ENCODE measurements around the gene SMIM22. TPM values are rescaled to one million over a fixed set of nuclear protein-coding genes. Genes with fewer than 3 reads are reported as not detected.

Gene SMIM22
- total RNA-seq, 1 experiment from 2014 or later, result not detected

DNA sequence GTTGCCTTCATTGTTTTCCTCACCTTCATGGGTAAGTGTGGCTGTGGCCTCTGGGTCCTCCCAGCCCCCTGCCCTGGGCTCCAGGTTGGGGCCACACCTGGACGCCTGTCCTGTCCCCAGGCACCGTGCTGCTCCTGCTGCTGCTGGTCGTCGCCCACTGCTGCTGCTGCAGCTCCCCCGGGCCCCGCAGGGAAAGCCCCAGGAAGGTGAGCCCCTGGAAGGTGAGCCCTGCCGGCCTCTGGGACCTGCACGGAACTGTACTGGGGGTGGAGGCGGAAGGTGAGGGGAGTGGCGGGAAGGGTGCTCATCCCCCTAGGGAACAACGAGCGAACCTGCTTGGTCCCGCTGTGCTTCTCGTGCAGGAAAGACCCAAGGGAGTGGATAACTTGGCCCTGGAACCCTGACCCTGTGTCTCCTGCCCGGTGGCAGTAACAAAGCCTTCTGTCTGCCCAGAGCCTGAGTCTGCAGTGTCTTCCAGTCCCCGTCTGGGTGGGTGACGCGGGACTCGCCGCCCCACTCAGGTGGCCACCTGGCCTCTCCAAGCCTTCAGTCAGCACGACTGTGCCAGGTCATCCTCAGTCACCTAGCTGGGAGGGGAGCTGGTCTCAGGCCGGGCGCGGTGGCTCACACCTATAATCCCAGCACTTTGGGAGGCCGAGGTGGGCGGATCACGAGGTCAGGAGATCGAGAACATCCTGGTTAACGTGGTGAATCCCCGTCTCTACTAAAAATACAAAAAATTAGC, 831 bp downstream of the SMIM22 start:
- no peak for DNase-seq (ENCODE audit: low read depth)

DNA sequence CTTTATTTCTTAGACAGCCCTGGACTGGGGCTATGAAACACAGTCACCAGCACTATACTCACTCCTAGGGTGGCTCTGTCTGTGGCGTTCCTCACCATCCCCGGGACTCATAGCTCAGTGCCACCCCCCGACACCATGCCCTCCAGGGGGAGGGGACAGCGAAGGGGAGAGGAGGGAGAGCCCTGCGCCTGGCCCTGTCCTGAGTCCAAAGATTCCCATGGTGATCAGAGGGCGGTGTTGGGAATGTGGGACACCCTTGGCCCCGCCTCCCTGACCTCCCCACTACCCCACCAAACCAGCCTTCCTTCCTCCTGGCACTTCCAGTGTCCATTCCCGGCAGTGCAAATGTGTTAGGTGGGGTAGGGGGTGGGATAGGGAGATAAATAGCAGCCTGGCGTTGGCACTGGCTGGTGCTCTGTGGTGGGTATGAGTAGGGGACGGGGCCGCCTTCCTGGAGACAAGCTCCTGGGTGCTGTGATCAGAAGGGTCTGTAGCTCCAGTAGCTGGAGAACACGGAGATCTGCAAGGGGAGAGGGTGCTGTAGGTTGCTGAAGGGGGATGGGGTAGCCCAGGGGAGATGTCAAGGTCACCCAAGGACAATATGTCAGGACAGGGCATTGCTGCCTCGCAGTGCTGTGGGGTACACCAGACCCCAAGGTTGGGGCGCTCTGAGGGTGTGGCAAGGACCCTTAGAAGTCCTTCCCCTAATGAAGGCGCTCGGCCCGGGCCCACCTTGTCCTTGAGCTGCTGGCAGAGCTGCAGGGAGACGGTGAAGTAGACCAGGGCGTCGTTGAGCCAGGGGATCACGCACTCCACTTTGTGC, 2.0 kb downstream of the SMIM22 start:
- DNase-seq (ENCODE audit: low read depth), result no peak

DNA sequence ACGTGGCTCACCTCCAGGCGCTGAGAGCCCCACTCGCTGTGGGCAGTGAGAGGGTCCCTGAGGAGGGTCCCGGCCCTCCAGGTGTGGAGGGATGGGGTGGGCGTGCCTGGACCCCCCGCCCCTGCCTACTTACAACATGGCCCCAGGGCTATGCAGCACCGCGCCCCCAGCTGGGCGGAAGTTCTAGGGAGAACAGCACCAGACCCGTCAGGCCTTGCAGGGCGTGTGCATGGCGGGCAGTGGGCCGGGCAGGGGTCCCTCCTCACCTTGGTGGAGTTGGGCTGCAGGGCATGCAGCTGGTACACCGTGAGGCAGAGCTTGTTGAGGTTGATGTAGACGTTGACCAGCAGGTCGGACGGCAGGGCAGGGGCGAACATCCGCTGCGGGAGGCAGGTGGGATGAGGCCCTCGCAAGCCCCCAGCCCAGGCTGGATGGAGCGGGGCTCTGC, 2.7 kb downstream of the SMIM22 start:
- no peak for DNase-seq (ENCODE audit: low read depth)

DNA sequence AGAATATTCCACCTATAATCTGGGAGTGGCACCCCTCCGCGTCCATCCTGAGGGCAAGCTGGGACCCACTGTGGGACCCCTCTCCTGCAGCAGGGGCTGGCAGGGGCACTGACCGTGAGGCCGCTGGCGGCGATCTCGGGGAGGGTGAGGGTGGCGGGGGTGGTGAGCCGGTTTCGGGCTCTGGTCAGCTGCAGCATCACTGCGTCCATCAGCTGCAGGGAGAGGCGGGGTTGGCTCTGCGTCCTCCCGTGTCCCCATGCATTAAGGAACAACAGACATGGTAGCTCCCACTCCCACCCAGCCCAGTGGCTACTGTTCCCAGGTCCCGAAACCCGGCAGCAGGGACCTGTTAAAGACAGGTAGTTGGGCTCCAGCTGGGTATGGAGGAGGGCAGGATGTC, 3.3 kb downstream of the SMIM22 start:
- no peak for DNase-seq (ENCODE audit: low read depth)

DNA sequence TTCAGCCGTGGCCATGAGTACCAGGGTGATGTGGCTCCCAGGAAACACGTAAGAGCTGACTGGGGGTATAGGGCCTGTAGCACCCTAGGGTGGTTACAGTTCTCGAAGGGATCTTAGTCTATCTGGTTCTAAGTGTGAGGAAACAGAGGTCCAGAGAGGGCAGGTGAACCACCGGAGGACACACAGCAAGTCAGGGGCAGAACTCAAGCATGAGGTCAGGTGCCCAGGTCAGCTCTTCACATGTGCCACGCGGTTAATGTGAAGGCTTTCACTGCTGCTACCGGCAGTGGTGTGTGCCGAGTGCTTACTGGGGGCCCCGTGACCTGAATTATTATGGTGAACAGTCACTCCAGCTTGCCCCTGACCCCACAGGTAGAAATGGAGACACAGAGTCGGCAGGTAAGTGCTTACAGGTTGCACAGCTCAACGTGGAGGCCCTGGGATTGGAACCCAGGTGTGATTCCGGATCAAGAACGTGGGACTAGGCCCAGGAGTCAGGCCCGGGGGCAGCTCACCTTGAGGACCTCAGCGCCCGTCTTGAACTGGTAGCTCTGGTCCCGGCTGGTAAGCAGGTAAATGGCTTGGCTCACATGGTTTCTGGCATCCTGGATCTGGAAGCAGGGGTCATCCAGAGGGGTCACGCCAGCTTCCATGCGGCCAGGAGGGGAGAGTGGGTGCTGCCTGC, 4.1 kb downstream of the SMIM22 start:
- DNase-seq (ENCODE audit: low read depth), result no peak

DNA sequence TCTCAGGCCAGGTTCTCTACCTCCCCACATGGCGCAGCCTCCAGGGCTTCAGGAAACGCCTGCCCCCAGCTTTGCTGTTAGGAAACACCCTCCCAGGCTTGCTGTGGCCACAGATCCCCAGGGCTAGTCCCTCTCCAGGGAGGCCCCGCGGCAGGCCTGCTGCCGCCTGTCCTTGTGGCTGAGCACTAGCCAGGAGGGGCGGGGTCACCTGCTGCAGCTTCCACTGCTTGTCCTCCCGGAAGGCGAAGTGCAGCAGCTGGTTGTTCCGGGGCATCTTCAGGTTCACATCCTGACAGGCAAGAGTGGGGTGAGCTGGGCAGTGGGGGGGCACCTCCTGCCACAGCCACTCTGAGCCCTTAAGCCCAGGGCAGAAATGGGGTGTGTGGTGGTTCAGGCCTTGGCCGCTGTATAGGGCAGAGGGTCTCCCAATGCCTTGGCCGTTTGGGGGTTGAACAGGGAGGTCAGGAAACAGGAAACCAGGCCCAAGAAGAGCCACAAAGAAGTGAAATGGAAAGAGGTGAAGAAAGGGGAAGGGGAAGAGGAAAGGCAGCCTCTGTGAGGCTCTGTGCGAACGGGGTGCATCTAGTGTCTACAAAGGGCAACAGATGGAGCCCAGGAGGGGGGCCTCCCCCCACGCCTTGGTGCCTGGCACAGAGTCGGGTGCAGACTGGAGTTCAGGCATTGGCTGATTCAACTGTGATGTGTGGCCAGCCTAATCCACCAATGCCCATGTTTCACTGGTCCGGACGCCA, 5.3 kb downstream of the SMIM22 start:
- peak; percentile 9 for DNase-seq (ENCODE audit: low read depth)

DNA sequence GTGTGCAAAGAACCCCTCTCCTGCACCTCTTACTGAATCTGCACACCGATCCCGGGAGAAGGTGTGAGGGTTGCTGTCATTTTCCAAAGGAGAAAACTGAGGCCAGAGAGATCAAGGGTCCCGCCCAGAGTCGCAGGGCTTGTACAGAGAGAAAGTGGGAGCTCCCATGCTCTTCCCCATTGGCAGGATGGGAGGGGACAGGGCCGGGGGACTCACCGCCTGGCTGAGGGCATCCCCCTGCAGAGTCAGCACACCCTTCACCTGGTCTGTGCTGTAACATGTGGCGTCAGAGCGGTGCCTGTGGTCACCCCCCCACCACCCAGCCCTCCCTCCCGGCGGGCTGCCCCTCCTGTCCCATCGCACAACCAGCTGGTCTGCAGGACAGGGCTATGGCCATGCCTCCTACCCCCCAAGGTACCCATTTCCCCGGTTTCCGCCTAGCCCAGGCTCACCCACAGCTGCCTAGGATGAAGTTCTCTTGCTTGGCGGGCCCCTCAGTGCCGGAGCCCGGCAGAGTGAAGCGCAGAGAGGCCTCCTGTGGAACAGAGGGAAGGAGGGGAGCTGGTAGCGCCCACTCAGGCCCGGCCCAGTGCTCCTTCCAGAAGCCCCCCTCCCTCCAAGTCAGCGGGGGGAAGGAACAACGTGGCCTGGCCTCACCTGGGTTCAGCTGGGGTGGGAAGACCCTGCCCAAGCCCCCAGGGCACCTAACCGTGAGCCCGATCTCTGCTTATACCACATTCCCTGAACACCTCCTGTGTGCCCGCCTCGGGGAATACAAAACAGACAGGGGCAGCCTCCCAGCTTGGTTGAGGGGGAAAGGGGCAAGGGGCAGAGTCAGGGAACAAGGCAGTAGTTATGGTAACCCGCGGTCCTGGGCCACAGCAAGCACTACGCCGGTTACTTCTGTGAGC, 6.1 kb downstream of the SMIM22 start:
- no peak for DNase-seq (ENCODE audit: low read depth)

DNA sequence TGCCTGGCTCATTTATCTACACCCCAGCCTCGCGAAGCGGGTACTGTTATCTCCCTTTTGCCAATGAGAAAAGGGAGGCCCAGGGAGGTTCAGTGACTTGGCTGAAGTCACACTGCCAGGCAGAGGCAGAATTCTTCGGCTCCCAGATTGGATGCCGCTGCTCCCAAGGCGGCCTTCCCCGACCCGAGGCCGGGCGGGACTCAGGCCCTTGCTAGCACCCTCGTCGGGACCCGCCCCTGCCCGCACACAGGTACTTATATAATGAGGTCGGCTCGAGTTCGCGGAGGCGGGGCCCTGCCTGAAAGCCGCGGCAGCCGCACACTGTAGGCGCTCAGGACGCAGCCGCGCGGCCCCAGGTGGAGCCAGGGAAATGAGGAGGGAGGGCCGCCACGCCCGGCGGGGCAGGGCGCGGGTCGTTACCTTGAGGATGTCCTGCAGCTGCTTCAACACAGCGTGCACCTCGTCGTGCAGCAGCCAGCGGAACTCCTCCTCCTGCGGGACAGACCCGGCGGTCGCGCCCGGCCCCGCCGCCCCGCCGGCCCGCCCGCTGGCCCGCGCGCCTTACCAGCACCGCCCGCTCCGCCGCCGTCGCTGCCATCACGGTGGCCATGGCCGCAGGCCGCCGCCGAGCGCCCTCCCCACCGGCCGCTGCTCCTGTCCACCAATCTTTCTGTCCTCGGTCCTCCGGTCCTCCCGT, 6.9 kb downstream of the SMIM22 start, which contains the start of gene ROGDI:
TSS of gene ROGDI (minus strand) at position 672 of the 697 bp plus-strand sequence. CDS start at position 610, 62 bp downstream.
- DNase-seq (ENCODE audit: low read depth), result peak; percentile 73

DNA sequence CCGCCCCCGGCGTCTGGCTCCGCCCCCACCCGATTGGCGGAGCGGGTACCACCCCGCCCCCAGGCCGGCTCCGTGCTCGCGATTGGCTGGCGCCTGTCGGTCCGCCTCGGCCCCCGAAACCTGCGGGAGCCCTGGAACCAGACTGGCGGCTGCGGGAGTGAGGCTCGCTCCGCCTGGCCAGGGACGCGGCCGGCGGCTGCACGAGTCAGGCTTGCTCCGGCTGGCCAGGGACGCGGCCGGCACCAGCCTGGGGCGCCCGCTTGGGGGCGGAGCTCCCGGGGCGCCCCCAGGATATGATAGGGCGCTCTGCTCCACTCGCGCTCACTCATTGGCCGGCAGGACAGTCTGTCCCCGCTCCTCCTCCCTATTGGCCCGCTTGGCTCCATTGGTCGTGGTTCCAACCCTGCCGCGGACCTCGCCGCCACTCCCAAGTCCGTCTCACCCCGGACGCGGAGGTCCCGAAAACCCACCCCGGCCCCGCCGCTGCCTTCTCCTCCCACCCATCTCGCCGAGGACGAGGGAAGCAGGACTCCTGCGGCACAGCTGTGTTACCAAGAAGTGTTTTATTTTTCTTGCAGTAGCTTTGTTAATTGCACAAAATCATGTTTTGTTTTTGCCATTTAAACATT, 7.6 kb downstream of the SMIM22 start:
- peak; percentile 92 for DNase-seq (ENCODE audit: low read depth)

DNA sequence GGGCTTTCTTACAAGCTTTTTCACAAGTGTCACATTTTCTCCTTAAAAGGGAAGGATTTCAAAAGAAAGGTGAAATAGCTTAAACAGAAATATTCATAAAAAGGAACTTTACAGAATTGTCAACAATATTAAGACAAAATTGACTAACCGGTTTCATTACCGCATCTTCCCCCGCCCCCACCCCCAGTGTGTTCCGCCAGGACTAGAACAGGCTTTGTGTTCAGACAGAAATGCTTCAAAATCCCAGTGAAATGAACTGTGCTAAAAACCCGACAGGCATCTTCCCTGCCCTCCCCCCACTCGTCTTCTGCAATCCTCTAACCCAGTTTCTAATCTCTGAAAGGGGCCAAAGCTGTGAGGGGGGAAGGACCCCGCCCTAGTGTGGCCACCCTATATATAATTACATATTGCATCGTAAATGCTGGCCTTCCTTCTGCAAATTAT, 8.3 kb downstream of the SMIM22 start:
- DNase-seq (ENCODE audit: low read depth), result no peak

DNA sequence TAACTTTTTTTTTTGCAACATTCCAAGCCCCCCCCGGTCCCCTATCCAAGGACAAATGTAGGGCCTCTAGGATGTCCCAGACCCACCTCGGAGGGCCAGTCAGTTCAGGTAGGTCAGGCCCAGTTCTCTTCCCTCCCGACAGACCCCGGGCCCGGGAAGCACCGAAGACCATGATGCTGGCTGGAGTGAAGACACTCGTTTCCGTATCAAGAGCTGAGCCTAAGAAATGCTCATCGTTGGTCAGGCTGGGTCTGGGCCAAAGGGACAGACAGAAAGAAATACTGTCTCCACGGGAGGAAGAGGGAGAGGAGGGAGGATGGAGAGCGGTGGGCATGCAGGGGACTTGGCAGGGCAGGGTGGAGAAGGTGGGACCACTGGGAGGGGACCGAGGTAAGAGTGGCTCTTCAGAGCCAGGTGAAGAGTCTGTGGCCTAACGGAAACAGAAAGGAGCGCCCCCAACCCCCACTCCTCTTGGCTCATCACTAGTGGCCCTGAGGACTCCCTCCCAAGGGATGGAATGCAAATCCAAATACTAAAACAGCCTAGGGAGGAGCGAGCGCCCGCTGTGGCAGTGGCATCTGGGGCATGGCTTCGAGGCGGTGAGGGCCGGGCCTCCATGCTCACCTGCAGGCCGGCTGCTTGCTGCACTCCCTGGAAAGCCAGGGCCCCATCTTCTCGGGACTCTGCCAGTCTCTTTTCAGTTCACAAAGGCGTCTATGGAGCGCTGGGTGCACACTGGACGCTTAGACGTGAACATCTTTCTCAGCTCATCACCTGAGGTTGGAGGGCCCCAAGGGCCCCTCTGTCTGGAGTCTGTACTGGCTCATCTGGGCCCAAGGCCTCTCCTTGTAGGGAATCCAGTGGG, 9.0 kb downstream of the SMIM22 start:
- DNase-seq (ENCODE audit: low read depth), result no peak

DNA sequence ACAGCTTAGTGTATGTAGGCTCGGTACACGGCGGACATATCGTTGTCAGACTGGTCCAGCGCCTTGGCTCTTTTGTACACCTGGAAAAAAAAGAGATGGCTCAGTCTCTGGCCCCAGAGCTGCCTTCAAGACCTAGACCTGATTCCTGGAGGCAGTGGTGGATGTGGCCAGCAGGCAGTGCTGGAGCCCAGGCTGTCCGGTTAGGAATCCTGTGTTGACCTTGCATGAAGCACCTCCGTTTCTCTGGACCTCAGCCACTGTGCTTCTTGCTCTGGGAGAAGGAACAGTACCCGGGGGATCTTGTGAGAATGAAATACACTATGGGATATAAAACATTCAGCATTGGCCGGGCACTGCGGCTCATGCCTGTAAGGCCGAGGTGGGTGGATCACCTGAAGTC, 10.1 kb downstream of the SMIM22 start:
- DNase-seq (ENCODE audit: low read depth), result no peak

DNA sequence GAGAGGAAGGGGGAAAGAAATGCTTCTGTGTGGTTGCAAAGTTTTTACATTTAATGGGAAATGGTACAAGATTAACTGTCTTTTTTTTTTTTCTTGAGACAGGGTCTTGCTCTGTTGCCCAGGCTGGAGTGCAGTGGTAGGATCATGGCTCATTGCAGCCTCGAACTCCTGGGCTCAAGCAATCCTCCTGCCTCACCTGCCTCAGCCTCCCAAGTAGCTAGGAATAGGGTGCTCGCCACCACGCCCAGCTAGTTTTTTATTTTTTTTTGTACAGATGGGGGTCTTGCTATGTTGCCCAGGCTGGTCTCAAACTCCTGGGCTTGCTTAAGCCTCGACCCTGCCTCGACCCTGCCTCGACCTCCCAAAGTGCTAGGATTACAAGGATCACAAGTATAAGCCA, 11.1 kb downstream of the SMIM22 start:
- DNase-seq (ENCODE audit: low read depth), result no peak

DNA sequence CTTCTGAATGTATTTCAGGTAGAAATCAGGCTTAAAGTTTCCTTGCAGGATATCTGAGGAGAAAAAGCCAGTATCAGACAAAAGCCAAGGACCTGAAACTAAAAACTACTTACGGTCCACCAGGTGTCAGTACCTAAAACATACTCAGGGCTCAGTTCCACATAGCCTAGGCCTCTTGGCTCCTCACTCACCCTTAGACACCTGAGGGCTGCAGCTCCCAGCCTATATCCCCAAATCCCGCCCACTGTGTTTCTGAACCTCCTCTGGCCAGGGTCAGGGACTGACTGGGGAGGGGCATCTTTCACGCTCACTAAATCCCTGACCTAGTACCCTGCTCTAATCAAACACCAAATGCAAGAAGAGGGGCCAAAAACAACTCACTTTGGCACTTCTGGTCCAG, 16.1 kb downstream of the SMIM22 start:
- no peak for DNase-seq (ENCODE audit: low read depth)

DNA sequence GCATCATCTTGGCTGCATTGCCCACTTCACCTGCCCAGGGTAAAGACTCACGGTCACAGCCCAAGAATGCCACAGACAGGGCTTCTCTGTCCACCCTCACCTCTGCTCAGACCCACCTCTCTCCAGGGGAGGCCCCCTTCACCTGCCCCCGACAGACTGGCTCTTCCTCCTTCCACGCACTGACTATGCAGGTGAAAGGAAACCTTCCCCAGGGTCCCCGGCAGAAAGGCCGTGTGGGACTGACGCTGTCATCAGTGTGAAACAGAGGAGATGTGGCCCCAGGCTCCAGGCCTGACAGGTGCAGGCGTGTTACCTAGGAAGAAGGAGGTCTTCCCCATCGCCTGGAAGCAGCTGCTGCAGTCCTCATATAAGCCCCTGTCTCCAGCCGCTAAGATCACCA, 16.6 kb downstream of the SMIM22 start:
- no peak for DNase-seq (ENCODE audit: low read depth)

DNA sequence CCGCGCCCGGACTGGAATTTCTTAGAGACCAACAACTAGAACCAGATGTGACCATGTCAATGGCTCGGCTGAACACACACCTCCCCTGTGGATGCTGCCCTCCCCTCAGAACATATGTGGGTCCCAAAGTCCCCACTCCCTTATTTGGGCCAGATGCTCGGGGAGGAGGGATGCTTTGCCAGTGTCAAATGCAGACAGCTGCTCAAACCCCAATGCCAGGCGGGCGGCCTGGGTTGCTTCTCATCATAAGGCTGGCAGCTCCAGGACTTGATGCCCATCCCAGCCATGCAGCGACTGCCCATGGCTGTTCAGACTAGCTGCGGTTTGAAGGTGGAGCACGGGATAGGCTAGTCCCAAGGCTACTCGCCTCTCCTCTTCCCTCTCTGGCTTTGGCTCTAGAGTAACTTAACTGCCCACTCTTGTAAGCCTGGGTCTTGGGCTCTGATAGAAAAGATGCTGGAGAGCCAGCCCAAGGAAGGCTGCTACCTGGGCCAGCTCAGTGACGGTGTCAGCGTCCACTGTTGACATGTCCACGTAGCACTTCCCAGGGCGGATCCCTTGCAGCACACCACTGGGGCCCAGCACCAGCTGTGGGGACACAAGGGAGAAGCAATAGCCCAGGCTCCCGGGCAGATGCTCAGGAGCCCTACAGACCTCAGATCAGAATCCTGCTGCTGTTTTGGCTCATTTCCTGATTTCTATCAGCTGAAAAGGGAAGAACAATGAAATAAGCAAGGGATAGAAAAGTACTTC, 18.3 kb downstream of the SMIM22 start:
- no peak for DNase-seq (ENCODE audit: low read depth)

DNA sequence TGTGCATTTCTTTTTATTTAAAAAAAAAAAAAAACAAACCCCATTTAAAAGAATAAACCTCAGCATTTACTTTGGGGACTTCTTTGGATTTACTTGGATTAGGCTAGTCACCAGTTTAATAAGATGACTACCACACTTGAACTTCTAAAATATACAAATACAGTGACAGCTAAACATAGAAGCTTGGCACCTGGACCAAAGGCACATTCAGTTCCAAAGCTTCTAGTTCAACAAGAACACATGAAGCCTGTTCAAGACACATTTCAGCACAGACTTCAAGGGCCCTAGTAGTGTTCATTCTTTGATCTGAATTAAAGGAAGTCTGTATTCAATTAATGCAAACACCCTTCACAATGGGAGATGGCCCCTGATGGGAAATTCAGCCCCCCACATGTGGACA, 18.9 kb downstream of the SMIM22 start:
- no peak for DNase-seq (ENCODE audit: low read depth)
